WI38 (cell line): Measurements from ENCODE around the gene FBN2.

Experiments
- H3K4me3 ChIP-seq: 2 replicates; pipeline ENCODE4 v1.5.1; 2011; ENCODE audit warnings: low read depth, mild to moderate bottlenecking, control low read depth, low read length
- CTCF ChIP-seq: IDR thresholded peaks from 2 replicates; pipeline ENCODE4 v1.5.1; 2012; ENCODE audit warnings: low read depth, mild to moderate bottlenecking, control low read depth, low read length

FBN2 gene

DNA sequence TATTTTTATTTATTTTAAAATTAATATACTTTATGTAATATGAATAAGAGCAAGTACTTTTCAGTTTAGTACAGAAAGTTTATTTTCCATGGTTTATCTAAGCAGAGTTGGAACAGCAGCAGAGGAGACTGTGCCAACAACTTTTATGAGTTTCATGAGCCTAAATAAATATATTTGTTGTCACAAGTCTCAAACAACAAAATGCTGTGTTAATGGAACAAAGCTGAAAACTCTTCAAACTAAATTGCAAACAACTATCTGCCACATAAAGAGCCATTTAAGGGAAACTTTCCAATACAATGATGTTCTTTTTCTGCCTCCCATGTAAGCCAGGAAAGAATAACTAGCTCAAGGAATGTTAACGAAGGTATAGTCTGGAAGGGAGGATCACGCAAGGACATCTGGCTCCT lies 96.1 kb downstream of the FBN2 start:
- no peak for TF ChIP-seq CTCF

DNA sequence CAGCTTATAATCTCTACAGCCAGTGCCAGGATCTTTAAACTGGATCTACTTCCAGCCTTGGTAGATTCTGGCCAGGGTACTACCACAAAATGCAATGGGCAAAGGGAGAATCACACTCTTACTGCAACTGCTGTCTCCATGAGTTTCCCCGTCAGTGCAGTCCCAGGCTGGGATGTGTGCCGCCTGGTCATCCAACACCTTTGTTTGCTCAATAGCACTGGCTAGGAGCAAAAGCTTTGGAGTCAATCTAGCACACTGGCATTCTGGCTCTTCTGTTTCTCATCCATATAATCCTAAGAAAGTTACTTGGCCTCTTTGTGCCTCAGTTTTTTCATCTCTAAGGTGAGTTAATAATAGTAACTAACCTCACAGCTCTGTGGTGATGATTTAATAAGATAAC lies 96.9 kb downstream of the FBN2 start:
- H3K4me3 ChIP-seq, result no peak overlapping the region
- TF ChIP-seq CTCF, result no peak

More for the DNA sequence above, 96.1 kb downstream of the FBN2 start:
- H3K4me3 ChIP-seq, result no peak overlapping the region

GRCh38 chr5:128436749-128437188 lies 101.3 kb downstream of the FBN2 start:
- no peak overlapping the region for H3K4me3 ChIP-seq
- no peak for TF ChIP-seq CTCF

- TF ChIP-seq CTCF, result no peak
- no peak overlapping the region for H3K4me3 ChIP-seq
Observed at GRCh38 chr5:128435861-128436260, 102.2 kb downstream of the FBN2 start.

DNA sequence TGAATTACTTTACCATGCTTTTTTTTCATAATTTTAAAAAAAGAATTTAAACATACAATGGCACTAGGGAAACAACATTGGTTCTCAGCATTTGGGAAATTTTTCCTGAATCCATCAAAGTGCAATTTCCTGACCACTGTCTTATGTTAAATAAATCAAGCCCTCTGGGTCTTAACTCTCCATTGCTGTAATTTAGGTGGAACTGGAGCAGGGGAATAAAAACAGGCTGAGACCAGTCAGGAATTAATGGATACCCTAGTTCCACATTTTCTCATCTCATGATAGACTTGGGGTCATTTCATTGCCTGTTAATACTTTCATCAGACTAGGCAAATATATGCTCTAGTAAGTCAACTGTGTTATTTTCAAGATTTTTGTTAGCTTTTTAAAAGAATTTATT lies 103.1 kb downstream of the FBN2 start:
- H3K4me3 ChIP-seq, result no peak overlapping the region
- no peak for TF ChIP-seq CTCF

- no peak for TF ChIP-seq CTCF
- H3K4me3 ChIP-seq, result no peak overlapping the region
Observed at GRCh38 chr5:128432913-128433440, 105.1 kb downstream of the FBN2 start.

DNA sequence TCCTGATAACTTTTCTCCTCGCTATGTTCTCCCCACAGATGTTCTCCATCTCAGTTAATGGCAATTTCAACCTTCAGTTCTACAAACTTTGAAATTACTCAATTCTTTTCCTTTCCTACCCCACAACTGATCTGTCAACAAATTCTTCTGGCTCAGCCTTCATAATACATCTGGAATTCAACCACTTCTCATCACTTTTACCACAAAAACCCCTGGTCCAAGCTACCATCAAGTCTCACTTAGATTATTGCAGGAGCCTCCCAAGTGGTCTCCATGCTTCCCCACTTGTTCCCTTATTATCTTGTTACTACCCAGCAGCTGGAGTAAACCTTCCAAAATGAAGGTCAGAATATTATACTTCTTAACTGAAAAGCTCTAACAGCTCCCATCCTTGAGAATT lies 110.1 kb downstream of the FBN2 start:
- TF ChIP-seq CTCF, result no peak
- no peak overlapping the region for H3K4me3 ChIP-seq
